Measurements from ENCODE around the gene GPRIN2. TPM values are rescaled to one million over a fixed set of nuclear protein-coding genes. Genes with fewer than 3 reads are reported as not detected.
"Not testable (repeated sequence)": the region's sequence is repeated elsewhere in the genome, so short reads cannot be mapped to it uniquely, and the experiment has no call there.

Gene GPRIN2
- total and polyA plus RNA-seq, 5 donors = not detected

DNA sequence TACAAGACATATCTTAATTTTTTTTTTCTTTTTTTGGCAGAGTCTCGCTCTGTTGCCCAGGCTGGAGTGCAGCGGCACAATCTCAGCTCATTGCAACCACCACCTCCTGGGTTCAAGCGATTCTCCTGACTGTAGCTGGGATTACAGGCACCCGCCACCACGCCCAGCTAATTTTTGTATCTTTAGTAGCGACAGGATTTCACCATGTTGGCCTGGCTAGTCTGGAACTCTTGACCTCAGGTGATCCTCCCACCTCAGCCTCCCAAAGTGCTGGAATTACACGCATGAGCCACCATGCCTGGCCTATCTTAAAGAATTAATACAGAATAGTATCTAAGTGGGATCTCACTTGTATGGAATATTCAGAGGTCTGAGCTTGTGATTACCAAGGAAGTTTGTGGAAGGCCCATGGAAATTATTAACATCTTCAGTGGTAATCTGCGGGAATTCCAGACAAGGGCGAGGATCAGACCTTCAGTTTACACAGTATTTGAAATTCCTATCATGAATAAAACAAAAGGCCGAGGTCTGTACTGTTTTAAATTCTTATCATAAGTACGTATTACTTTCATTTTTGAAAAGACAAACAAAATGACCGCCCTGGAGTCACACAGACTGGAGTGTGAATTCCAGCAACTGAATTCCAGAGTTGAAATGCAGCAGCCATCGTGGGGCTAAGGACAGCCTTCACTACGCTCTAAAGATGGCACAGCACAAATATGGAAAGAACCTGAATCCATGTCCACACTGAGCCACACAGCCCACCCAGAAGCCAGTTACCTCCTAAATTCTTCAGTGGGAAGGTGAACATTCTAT, 16.7 kb downstream of the GPRIN2 start:
- WGBS = 70% methylated on average over 14 of the region's 14 CpGs
- H3K4me3 ChIP-seq (ENCODE audit: low read length) = no peak overlapping the region
- no peaks in the 10 kb centered on the region for H3K27me3 ChIP-seq (ENCODE audit: control insufficient read depth, insufficient read depth)
- intact Hi-C loops (cut with DNase I) = no loop called here
- ATAC-seq = peak; percentile 15 to 29
- DNase-seq = peak in 2 of 3 donors; percentile 16 to 23
- no peaks in the 10 kb centered on the region for H3K9me3 ChIP-seq (ENCODE audit: control insufficient read depth, low read length)
- H3K4me1 ChIP-seq (ENCODE audit: control insufficient read depth, insufficient read depth, low read length) = no peaks in the 10 kb centered on the region
- no peak overlapping the region for H3K27ac ChIP-seq (ENCODE audit: low read length)

DNA sequence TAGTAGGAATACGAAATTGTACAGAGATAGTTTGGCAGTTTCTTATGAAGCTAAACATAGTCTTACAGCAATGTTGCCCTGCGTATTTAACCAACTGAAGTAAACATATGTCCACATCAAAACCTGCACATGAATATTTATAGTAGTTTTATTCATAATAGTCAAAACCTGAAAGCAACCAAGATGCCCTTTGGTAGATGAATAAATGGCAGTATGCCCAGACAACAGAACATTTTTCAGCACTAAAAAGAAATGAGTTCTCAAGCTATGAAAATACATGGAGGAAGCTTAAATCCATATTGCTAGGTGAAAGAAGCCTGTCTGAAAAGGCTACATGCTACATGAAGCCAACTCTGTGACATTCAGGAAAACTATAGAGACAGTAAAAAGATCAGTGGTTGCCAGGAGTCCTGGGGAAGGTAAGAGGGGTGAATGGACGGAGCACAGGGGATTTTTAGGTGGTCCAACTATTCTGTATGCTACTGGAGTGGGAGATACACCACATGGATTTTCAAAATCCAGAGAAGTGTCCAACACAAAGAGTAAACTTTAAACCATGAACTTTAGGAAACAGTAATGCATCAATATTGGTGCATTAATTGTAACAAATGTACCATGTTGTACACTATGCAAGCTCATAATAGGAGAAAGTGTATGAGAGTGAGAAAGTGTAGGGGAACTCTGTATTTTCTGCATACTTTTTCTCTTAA, 17.6 kb downstream of the GPRIN2 start:
- intact Hi-C loops (cut with DNase I) = no loop called here
- 91% methylated on average over 3 of the region's 3 CpGs for WGBS
- no peak overlapping the region for H3K4me3 ChIP-seq (ENCODE audit: low read length)
- DNase-seq = no peak
- no peaks in the 10 kb centered on the region for H3K27me3 ChIP-seq (ENCODE audit: control insufficient read depth, insufficient read depth)
- H3K4me1 ChIP-seq (ENCODE audit: control insufficient read depth, insufficient read depth, low read length) = no peaks in the 10 kb centered on the region
- no peak for ATAC-seq
- H3K27ac ChIP-seq (ENCODE audit: low read length) = no peak overlapping the region
- no peaks in the 10 kb centered on the region for H3K9me3 ChIP-seq (ENCODE audit: control insufficient read depth, low read length)

DNA sequence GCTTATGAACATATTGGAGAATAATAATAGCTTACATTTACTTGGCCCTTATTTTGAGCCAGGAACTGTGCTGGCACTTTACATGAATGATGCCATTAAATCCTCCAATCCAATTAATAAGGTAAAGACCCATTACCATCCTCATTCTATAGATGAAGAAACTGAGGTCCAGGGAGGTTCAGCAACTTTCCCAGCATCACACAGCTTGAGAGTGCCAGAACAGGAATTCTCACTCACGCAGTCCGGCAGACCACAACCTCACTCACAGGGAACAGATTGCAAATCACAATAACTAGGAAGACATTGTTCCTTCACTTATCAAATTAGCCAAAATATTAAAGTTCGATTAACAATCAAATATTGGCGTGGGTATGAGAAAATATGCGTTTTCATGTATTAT, 18.3 kb downstream of the GPRIN2 start:
- 93% methylated on average over 5 of the region's 5 CpGs for WGBS
- no peak overlapping the region for H3K27ac ChIP-seq (ENCODE audit: low read length)
- intact Hi-C loops (cut with DNase I) = no loop called here
- no peaks in the 10 kb centered on the region for H3K4me1 ChIP-seq (ENCODE audit: control insufficient read depth, insufficient read depth, low read length)
- no peaks in the 10 kb centered on the region for H3K9me3 ChIP-seq (ENCODE audit: control insufficient read depth, low read length)
- DNase-seq (peak; percentile 2 to 12 (median 12)), ATAC-seq (no peak)
- H3K4me3 ChIP-seq (ENCODE audit: low read length) = no peak overlapping the region
- no peaks in the 10 kb centered on the region for H3K27me3 ChIP-seq (ENCODE audit: control insufficient read depth, insufficient read depth)

DNA sequence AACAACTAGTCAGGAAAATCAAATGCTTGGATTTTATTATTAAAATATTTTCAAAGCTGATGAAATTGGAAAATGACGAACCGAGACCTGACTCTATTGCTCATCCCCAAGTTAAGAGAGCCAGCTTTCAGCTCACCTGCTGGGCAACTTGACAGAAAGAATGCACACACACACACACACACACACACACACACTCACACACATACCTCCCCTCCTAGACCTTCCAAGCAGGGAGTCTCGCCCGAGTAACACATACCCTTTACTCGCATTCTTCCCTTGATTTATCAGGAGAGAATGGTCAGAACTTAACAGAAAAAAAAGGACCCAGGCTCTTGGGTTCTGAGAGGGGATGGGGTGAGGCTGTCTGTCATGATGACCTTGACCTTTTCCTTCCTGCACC, 19.1 kb downstream of the GPRIN2 start:
- no peak overlapping the region for H3K4me3 ChIP-seq (ENCODE audit: low read length)
- no peak for ATAC-seq
- H3K9me3 ChIP-seq (ENCODE audit: control insufficient read depth, low read length) = no peaks in the 10 kb centered on the region
- intact Hi-C loops (cut with DNase I) = no loop called here
- WGBS = 69% methylated on average over 5 of the region's 5 CpGs
- peak in 2 of 3 donors; percentile 7 to 14 for DNase-seq
- H3K27me3 ChIP-seq (ENCODE audit: control insufficient read depth, insufficient read depth) = no peaks in the 10 kb centered on the region
- no peaks in the 10 kb centered on the region for H3K4me1 ChIP-seq (ENCODE audit: control insufficient read depth, insufficient read depth, low read length)
- H3K27ac ChIP-seq (ENCODE audit: low read length) = no peak overlapping the region

DNA sequence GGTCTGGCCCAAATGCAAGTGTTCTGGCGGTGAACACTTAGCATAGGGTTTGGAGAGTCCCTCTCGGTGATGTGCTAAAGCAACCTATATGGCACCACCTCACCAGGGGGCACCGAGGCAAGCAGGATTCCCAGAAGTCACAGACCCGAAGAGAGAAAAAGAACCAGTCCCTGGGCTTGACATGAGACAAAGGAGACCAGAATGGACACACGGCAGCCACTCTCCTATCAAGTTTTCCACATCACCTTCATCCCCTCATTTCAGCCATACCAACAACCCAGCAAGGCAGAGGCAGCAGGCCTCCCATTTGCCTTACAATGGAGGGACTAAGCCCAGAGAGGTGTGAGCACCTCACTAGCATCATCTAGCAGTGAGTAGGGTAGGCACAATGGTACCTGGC, 19.7 kb downstream of the GPRIN2 start:
- Histone ChIP-seq H3K4me1 (ENCODE audit: control insufficient read depth, insufficient read depth, low read length) (no peaks in the 10 kb centered on the region), H3K4me3 (ENCODE audit: low read length) (no peak overlapping the region), H3K9me3 (ENCODE audit: control insufficient read depth, low read length) (no peaks in the 10 kb centered on the region), H3K27me3 (ENCODE audit: control insufficient read depth, insufficient read depth) (no peaks in the 10 kb centered on the region), H3K27ac (ENCODE audit: low read length) (no peak overlapping the region)
- 90% methylated on average over 5 of the region's 5 CpGs for WGBS
- intact Hi-C loops (cut with DNase I) = no loop called here
- ATAC-seq = no peak
- peak in 2 of 3 donors; percentile 8 to 47 for DNase-seq

DNA sequence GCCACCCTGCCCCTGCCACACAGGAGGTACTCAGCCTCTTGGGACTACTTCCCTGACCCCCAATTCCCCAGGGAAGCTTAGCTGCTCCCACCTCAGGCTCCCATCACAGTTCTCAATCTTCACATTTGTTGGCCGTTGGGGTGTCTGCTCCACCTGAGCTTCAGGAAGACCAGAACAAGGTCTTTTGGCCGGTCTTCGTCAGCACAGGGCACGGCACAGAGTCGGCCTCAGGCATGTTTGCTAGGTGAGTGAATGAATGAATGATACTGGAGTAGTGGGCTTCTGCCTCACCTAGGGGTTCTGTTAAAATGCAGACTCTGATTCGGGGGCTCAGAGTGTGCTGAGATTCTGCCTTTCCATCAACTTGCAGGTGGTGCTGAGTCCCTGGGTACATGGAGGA, 20.3 kb downstream of the GPRIN2 start:
- Histone ChIP-seq H3K27me3 (ENCODE audit: control insufficient read depth, insufficient read depth) (no peaks in the 10 kb centered on the region), H3K27ac (ENCODE audit: low read length) (no peak overlapping the region), H3K4me3 (ENCODE audit: low read length) (no peak overlapping the region), H3K9me3 (ENCODE audit: control insufficient read depth, low read length) (no peaks in the 10 kb centered on the region), H3K4me1 (ENCODE audit: control insufficient read depth, insufficient read depth, low read length) (no peaks in the 10 kb centered on the region)
- DNase-seq (peak; percentile 4 to 29 (median 27)), ATAC-seq (no peak)
- 93% methylated on average over 6 of the region's 6 CpGs for WGBS
- intact Hi-C loops (cut with DNase I) = no loop called here

DNA sequence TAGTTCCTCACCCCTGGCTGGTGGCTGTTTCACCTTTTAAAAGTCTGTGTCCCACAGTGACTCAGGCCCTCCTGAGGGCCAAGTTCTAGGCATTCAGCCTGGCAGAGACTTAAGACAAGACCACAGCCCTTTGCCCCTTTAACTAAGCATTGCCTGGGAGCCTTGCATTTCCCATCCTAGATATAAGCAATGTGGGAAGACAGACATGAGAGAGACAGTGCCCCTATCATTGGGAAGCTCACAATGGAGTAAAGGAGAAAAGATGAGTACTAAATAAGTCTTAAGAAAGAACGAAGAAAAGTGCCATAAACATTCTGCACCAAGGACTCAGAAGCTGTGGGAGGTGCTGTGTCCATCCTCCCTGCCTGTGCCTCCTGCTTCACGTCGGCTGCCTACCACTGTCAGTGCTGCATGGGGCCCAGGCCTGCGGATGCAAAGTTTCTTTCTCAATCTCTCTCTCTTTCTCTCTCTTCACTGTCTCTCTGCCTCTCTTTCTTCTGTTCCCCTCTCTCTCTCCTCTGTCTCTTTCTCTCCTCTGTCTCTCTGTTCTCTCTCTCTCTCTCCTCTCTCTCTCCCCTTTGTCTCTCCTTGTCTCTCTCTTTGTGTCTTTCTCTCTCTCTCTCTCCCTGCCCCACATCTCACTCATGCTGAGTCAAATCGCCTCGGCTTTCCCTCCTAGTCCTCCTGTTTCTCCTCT, 21.5 kb downstream of the GPRIN2 start:
- ATAC-seq = no peak

DNA sequence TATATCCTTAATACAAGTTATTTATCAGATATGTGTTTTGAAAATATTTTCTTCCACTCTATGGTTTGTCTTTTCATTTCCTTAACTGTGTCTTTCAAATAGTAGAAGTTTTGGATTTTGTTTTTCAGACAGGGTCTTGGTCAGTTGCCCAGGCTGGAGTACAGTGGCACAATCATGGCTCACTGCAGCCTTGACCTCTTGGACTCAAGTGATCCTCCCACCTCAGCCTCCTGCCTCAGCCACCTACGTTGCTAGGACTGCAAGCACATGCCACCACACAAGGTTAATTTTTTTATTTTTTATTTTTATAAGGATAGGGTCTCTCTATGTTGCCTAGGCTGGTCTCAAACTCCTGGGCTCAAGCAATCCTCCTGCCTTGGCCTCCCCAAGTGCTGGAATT, 24.2 kb downstream of the GPRIN2 start:
- WGBS = 79% methylated on average over 1 of the region's 1 CpG

More for the DNA sequence above, 21.5 kb downstream of the GPRIN2 start:
- no peaks in the 10 kb centered on the region for H3K4me1 ChIP-seq (ENCODE audit: control insufficient read depth, insufficient read depth, low read length)
- H3K27ac ChIP-seq (ENCODE audit: low read length) = no peak overlapping the region
- H3K9me3 ChIP-seq (ENCODE audit: control insufficient read depth, low read length) = no peaks in the 10 kb centered on the region
- intact Hi-C loops (cut with DNase I) = no loop called here
- 78% methylated on average over 6 of the region's 6 CpGs for WGBS
- H3K27me3 ChIP-seq (ENCODE audit: control insufficient read depth, insufficient read depth) = no peaks in the 10 kb centered on the region
- H3K4me3 ChIP-seq (ENCODE audit: low read length) = no peak overlapping the region
- DNase-seq = peak; percentile 1 to 18 (median 13)

DNA sequence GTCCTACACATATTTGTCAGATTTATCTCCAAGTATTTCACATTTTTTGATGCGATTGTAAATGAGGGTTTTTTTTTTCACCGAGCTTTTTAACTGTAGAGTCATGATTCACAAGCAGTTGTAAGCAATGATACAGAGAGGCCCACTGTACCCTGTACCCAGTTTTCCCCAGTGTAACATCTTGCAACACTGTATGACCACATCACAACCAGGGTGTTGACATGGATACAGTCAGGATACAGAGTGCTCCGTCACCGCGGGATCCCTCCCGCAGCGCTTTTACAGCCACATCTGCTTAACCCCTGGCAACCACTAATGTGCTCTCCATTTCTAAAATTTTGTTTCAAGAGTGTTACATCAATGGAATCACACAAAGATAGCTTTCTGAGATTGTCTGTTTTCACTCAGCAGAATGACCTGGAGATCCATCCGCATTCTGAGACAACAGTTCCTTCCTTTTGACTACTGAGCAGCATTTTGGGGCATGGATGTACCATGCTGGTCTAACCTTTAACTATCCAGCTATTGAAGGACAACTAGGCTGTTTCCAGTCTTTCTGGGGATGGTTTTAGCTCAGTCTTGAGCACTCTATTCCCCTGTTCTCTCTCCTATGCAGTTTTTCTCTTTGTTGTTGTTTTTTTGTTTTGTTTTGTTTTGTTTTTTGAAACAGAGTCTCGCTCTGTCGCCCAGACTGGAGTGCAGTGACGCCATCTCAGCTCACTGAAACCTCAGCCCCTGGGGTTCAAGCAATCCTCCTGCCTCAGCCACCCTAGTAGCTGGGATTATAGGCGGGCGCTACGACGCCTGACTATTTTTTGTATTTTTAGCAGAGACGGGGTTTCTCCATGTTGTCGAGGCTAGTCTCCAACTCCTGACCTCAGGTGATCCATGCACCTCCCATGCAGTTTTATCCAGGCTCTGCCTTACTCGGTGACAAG, 25.9 kb downstream of the GPRIN2 start:
- H3K4me3 ChIP-seq (ENCODE audit: low read length) = no peak overlapping the region
- H3K4me1 ChIP-seq (ENCODE audit: control insufficient read depth, insufficient read depth, low read length) = no peaks in the 10 kb centered on the region
- DNase-seq (peak; percentile 42 to 47 (median 47)), ATAC-seq (peak in 1 of 2 donors; percentile 56)
- whole genome bisulfite sequencing = 77% methylated on average over 18 of the region's 18 CpGs
- intact Hi-C loops (cut with DNase I) = no loop called here
- H3K27ac ChIP-seq (ENCODE audit: low read length) = no peak overlapping the region
- H3K27me3 ChIP-seq (ENCODE audit: control insufficient read depth, insufficient read depth) = no peaks in the 10 kb centered on the region
- no peaks in the 10 kb centered on the region for H3K9me3 ChIP-seq (ENCODE audit: control insufficient read depth, low read length)

More for the DNA sequence above, 24.2 kb downstream of the GPRIN2 start:
- H3K27ac ChIP-seq (ENCODE audit: low read length); intact Hi-C loops (cut with DNase I); ATAC-seq; H3K9me3 ChIP-seq (ENCODE audit: control insufficient read depth, low read length); H3K27me3 ChIP-seq (ENCODE audit: control insufficient read depth, insufficient read depth); H3K4me1 ChIP-seq (ENCODE audit: control insufficient read depth, insufficient read depth, low read length); H3K4me3 ChIP-seq (ENCODE audit: low read length): not testable (repeated sequence)
- peak in 2 of 3 donors; percentile 3 for DNase-seq

DNA sequence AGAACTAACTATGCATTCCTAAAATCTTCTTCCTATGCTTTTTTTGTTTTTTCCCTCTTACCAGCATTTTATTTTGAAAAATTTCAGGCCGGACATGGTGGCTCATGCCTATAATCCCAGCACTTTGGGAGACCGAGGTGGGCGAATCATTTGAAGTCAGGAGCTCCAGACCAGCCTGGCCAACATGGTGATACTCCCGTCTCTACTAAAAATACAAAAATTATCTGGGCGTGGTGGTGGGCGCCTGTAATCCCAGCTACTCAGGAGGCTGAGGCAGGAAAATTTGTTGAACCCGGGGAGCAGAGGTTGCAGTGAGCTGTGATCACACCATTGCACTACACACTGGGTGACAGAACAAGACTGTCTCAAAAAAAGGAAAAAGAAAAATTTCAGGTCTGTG, 26.7 kb downstream of the GPRIN2 start:
- intact Hi-C loops (cut with DNase I); H3K4me1 ChIP-seq (ENCODE audit: control insufficient read depth, insufficient read depth, low read length); H3K27ac ChIP-seq (ENCODE audit: low read length); H3K4me3 ChIP-seq (ENCODE audit: low read length); H3K9me3 ChIP-seq (ENCODE audit: control insufficient read depth, low read length); H3K27me3 ChIP-seq (ENCODE audit: control insufficient read depth, insufficient read depth); ATAC-seq: not testable (repeated sequence)
- WGBS = 86% methylated on average over 7 of the region's 7 CpGs
- DNase-seq = peak in 1 of 3 donors; percentile 11
